Mesodermal cell (in vitro differentiated cells): Measurements from ENCODE around the gene KIF2C.

Experiments
- H3K27ac ChIP-seq: 2 replicates; pipeline ENCODE4 v1.7.0; 2013; ENCODE audit warnings: mild to moderate bottlenecking, low read depth, low read length, moderate library complexity; ENCODE audit not compliant: severe bottlenecking
- H3K36me3 ChIP-seq: 2 replicates; pipeline ENCODE4 v1.7.1; 2013; ENCODE audit warnings: mild to moderate bottlenecking, low read length, moderate library complexity; ENCODE audit not compliant: control insufficient read depth, insufficient read depth
- H3K4me1 ChIP-seq: one replicate; pipeline ENCODE4 v1.7.1; 2013; ENCODE audit warnings: mild to moderate bottlenecking, low read length; ENCODE audit not compliant: insufficient read depth, control insufficient read depth, poor library complexity, severe bottlenecking
- H3K4me3 ChIP-seq: 2 replicates; pipeline ENCODE4 v1.7.0; 2013; ENCODE audit warnings: low read length, control low read depth, mild to moderate bottlenecking; ENCODE audit not compliant: insufficient read depth, poor library complexity, severe bottlenecking; ENCODE audit errors: extremely low read depth
- H3K9me3 ChIP-seq: 2 replicates; pipeline ENCODE4 v1.7.1; 2013; ENCODE audit warnings: mild to moderate bottlenecking, low read length, moderate library complexity; ENCODE audit not compliant: control insufficient read depth
- WGBS, 2 experiments: methylation state at CpG; one replicate each; pipeline ENCODE4 v1.1.5; 2013; ENCODE audit warnings: missing lambda C conversion rate in 2 of 2; ENCODE audit not compliant: insufficient coverage in 2 of 2; 5-methylcytosine and 5-hydroxymethylcytosine counted together

KIF2C gene

GRCh38 chr1:44701141-44701573 is 38.5 kb upstream of the KIF2C start:
- Histone ChIP-seq H3K4me3 (no peak overlapping the region), H3K4me1 (no peaks in the 10 kb centered on the region), H3K9me3 (no peaks in the 10 kb centered on the region), H3K27ac (no peak overlapping the region), H3K36me3 (no peaks in the 10 kb centered on the region)
- 73 to 91% methylated on average over 2 to 6 of the region's 7 CpGs for WGBS, 2 experiments

GRCh38 chr1:44705470-44705869 is 34.2 kb upstream of the KIF2C start:
- no peak overlapping the region for H3K4me3 ChIP-seq
- H3K27ac ChIP-seq = no peak overlapping the region
- WGBS, 2 experiments = 98% methylated on average over 3 of the region's 6 CpGs; no CpG with 5 or more reads in 1 of the 2 experiments
- H3K4me1 ChIP-seq = peaks cover 6% of the 10 kb centered on the region
- no peaks in the 10 kb centered on the region for H3K36me3 ChIP-seq
- peaks cover 11% of the 10 kb centered on the region for H3K9me3 ChIP-seq

- no peaks in the 10 kb centered on the region for H3K36me3 ChIP-seq
- WGBS, 2 experiments = 83 to 94% methylated on average over 2 of the region's 2 CpGs
- H3K4me3 ChIP-seq = no peak overlapping the region
- H3K27ac ChIP-seq = no peak overlapping the region
- peaks cover 11% of the 10 kb centered on the region for H3K9me3 ChIP-seq
- peaks cover 6% of the 10 kb centered on the region for H3K4me1 ChIP-seq
These were observed 33.7 kb upstream of the KIF2C start for GRCh38 chr1:44705938-44706337.

- Histone ChIP-seq H3K9me3 (peaks cover 11% of the 10 kb centered on the region), H3K4me1 (peaks cover 6% of the 10 kb centered on the region), H3K4me3 (no peak overlapping the region), H3K27ac (peak overlapping the region; percentile 66), H3K36me3 (no peaks in the 10 kb centered on the region)
- WGBS, 2 experiments = 83 to 100% methylated on average over 1 of the region's 6 CpGs
These were observed 32.3 kb upstream of the KIF2C start for GRCh38 chr1:44707112-44707881.

GRCh38 chr1:44707959-44708831 is 31.4 kb upstream of the KIF2C start:
- Histone ChIP-seq H3K4me3 (no peak overlapping the region), H3K4me1 (peaks cover 6% of the 10 kb centered on the region), H3K27ac (peak overlapping the region; percentile 66), H3K9me3 (peaks cover 11% of the 10 kb centered on the region), H3K36me3 (no peaks in the 10 kb centered on the region)
- WGBS, 2 experiments = 76 to 81% methylated on average over 12 to 14 of the region's 15 CpGs

- Histone ChIP-seq H3K9me3 (peaks cover 7% of the 10 kb centered on the region), H3K36me3 (no peaks in the 10 kb centered on the region), H3K27ac (no peak overlapping the region), H3K4me3 (no peak overlapping the region), H3K4me1 (no peaks in the 10 kb centered on the region)
- WGBS, 2 experiments = 78 to 86% methylated on average over 3 to 4 of the region's 6 CpGs
These were observed 26.3 kb upstream of the KIF2C start for GRCh38 chr1:44713321-44713781.

GRCh38 chr1:44714532-44714931 is 25.1 kb upstream of the KIF2C start:
- Histone ChIP-seq H3K9me3 (no peaks in the 10 kb centered on the region), H3K36me3 (no peaks in the 10 kb centered on the region), H3K4me1 (no peaks in the 10 kb centered on the region), H3K27ac (no peak overlapping the region), H3K4me3 (no peak overlapping the region)
- 89 to 95% methylated on average over 5 to 6 of the region's 7 CpGs for WGBS, 2 experiments

- H3K4me3 ChIP-seq = no peak overlapping the region
- WGBS, 2 experiments = 17 to 25% methylated on average over 8 of the region's 9 CpGs
- H3K9me3 ChIP-seq = no peaks in the 10 kb centered on the region
- no peak overlapping the region for H3K27ac ChIP-seq
- H3K36me3 ChIP-seq = no peaks in the 10 kb centered on the region
- H3K4me1 ChIP-seq = no peaks in the 10 kb centered on the region
These were observed 24.6 kb upstream of the KIF2C start for GRCh38 chr1:44714944-44715571.

- no peaks in the 10 kb centered on the region for H3K9me3 ChIP-seq
- H3K36me3 ChIP-seq = no peaks in the 10 kb centered on the region
- WGBS, 2 experiments = 85 to 98% methylated on average over 4 of the region's 4 CpGs
- no peak overlapping the region for H3K27ac ChIP-seq
- no peak overlapping the region for H3K4me3 ChIP-seq
- no peaks in the 10 kb centered on the region for H3K4me1 ChIP-seq
These were observed 22.5 kb upstream of the KIF2C start for GRCh38 chr1:44717156-44717555.

GRCh38 chr1:44717653-44718052 is 22.0 kb upstream of the KIF2C start:
- Histone ChIP-seq H3K9me3 (no peaks in the 10 kb centered on the region), H3K27ac (no peak overlapping the region), H3K4me1 (no peaks in the 10 kb centered on the region), H3K36me3 (no peaks in the 10 kb centered on the region), H3K4me3 (no peak overlapping the region)
- no CpG with 5 or more reads among the region's 1 CpG for WGBS, 2 experiments
